ENCODE data around the gene NLGN1.

NLGN1 gene

GRCh38 chr3:173889596-173889995 lies 492.1 kb downstream of the NLGN1 start:
- FAIRE-seq, result no peak
- no peak for DNase-seq (ENCODE audit: insufficient read length, low spot score)

GRCh38 chr3:173890091-173890490 lies 492.5 kb downstream of the NLGN1 start:
- FAIRE-seq, result no peak

GRCh38 chr3:173891272-173892100 lies 493.9 kb downstream of the NLGN1 start:
- DNase-seq (ENCODE audit: insufficient read length, low spot score) (no peak), FAIRE-seq (no peak)

More at GRCh38 chr3:173890091-173890490, 492.5 kb downstream of the NLGN1 start:
- no peak for DNase-seq (ENCODE audit: insufficient read length, low spot score)

GRCh38 chr3:173892547-173892946 lies 495.0 kb downstream of the NLGN1 start:
- no peak for FAIRE-seq
- DNase-seq (ENCODE audit: insufficient read length, low spot score), result no peak

GRCh38 chr3:173893066-173893465 lies 495.5 kb downstream of the NLGN1 start:
- DNase-seq (ENCODE audit: insufficient read length, low spot score), result no peak

DNA sequence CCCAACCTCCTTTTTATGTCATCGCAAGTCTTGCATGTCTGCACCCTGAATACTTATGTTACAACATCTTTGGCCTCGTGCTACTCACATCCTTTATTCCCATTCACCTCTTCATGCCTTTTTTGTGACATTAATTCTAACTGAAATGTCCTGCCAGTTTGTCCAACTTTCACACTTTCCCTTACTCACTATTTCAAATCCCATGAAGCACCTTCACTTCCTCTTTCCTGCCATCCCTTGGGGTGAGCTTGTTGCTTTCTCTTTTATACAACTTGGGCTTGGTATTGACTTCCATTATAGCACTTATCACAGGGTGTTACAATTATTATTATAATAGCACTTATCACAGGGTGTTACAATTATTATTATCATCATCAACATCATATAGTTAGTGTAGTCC lies 496.3 kb downstream of the NLGN1 start:
- DNase-seq (ENCODE audit: insufficient read length, low spot score), result no peak
- FAIRE-seq, result no peak

More at GRCh38 chr3:173893066-173893465, 495.5 kb downstream of the NLGN1 start:
- no peak for FAIRE-seq

GRCh38 chr3:173897631-173898030 lies 500.1 kb downstream of the NLGN1 start:
- no peak for DNase-seq (ENCODE audit: insufficient read length, low spot score)
- no peak for FAIRE-seq

- DNase-seq (ENCODE audit: insufficient read length, low spot score) (no peak), FAIRE-seq (no peak)
These were observed 504.1 kb downstream of the NLGN1 start for GRCh38 chr3:173901649-173902048.

DNA sequence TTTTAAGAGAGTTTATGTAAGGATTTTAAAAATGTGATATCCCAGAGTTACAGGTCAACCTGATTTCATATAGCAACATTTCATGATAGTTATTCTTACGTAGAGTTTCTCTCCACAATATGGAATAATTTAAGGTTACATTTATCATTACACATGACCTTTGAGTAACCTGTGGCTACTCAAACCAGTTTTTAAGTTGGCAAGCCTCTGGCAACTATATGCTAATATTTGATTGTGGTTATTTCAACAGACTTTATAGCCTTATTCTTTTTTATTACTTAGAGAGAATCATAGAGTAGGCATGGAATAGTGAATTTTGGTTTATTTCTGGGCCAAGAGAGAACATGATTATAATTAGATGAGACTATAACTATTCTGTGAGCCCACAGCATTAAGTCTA lies 504.9 kb downstream of the NLGN1 start:
- DNase-seq (ENCODE audit: insufficient read length, low spot score) (no peak), FAIRE-seq (no peak)

DNA sequence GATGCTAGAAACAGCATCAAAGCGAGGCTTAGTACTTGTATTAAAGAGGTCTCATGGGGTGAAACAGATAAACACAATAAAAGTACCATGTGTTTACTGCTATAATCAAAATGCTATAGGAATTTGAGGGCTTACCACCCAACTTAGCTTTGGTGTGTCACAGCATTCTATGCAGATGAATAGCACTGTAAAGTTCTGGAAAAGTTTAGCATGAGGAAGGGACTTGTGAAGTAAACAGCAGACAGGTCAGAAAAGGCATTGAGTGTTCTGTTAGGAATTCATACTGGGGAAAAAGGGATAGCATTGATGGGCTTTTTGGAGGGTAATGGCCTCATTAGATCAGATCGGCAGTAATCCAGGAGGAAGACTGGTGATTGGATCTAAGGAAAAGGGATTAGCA lies 505.3 kb downstream of the NLGN1 start:
- no peak for DNase-seq (ENCODE audit: insufficient read length, low spot score)
- no peak for FAIRE-seq

DNA sequence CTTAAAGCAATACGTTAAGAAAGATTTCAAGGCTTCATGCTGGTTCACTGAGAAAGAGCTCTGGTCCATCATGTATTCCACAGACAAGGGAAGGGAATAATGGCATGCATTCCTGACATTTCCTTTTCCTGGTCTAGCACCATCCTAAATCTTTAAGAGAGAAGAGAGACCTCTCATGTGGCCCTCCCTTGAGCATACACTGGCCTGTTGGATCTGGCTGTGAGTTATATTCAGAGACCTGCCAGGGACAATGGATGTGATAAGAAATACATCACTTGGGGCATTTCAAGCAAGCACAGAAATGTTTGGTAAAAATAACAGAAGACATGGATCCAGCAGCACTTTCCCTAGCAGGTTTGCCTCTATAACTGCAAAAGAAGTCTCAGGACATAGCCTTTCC lies 507.8 kb downstream of the NLGN1 start:
- no peak for DNase-seq (ENCODE audit: insufficient read length, low spot score)

DNA sequence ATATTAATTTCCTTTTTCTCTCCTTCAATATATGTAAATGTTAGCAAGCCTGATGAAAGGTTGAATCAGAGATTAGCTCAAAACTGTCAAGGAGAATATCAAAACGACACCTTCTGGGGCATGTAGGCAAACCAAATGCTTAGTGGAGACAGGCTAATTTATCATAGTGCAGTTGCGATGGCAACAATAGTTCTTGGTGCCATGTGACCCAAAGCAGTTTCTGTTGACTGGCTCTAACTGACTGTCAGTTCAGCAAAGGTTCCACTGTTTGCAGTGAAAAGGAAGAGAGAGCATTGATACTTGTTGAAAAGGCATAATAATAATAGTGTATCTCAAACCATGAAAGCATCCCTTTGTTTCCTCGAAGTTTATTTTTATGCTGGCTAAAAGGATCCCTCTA lies 513.9 kb downstream of the NLGN1 start:
- FAIRE-seq, result no peak

More for the DNA sequence above, 507.8 kb downstream of the NLGN1 start:
- no peak for FAIRE-seq

DNA sequence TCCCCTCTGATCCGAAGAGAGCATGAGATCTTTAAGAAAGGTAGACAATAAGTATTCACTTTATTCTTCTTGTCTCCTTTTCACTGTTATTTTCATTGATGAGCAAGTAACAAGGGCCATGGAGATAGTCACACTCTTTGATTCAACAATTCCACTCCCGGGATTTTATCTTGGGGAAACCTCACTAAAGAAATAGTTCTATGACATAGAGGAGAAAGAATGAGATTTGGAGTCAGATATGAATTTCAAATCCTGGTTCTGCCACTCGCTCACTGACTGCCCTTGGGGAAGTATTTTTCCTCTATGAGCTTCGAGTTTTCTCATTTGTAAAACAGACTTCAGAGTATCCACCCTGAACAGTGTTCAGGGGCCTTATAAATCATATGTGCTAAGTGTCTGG lies 514.6 kb downstream of the NLGN1 start:
- DNase-seq (ENCODE audit: insufficient read length, low spot score) (no peak), FAIRE-seq (no peak)

More for the DNA sequence above, 513.9 kb downstream of the NLGN1 start:
- no peak for DNase-seq (ENCODE audit: insufficient read length, low spot score)

DNA sequence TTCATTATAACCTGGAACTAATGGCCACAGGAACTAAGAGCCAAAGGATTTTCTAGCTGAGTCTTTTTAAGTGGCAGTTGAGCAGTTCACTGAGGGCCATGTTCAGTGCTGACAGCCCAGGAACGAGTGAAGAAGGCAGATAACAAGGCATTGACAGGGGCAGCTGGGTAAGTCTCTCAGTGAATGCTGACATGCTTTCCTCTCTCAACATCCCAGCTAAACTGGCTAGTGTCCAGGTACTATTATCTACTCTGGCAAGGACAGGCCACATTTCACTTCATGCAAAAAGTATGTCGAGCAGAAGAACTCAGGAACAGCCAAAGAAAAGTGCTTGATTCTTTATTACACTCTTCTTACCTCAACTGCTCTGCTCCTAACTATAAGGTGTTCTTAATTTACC lies 515.9 kb downstream of the NLGN1 start:
- DNase-seq (ENCODE audit: insufficient read length, low spot score), result no peak
- FAIRE-seq, result no peak

DNA sequence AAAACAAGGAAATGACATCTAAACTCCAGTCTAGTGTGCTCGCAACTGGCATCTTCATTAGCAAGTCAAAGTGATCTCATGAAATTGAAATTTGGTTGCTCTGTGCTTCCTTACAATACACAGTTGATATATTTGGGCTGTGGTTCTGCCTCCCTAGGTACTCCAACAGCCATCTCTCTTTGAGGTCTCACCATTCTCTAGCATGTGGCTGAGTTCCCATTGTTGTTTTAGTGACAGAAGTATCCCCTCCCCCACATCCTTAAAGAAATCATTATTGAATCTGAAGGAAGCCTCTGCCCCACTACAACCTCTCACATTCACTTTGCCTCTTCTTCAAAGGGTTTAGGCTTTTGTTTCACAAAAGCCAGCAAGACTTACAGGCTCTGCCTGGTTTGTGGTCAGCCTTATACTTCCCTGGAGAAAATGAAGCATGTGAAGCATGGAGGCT lies 516.5 kb downstream of the NLGN1 start:
- DNase-seq (ENCODE audit: insufficient read length, low spot score) (no peak), FAIRE-seq (no peak)

- no peak for FAIRE-seq
- no peak for DNase-seq (ENCODE audit: insufficient read length, low spot score)
These were observed 519.3 kb downstream of the NLGN1 start for GRCh38 chr3:173916799-173917198.

GRCh38 chr3:173920386-173920785 lies 522.8 kb downstream of the NLGN1 start:
- FAIRE-seq (no peak), DNase-seq (ENCODE audit: insufficient read length, low spot score) (no peak)

DNA sequence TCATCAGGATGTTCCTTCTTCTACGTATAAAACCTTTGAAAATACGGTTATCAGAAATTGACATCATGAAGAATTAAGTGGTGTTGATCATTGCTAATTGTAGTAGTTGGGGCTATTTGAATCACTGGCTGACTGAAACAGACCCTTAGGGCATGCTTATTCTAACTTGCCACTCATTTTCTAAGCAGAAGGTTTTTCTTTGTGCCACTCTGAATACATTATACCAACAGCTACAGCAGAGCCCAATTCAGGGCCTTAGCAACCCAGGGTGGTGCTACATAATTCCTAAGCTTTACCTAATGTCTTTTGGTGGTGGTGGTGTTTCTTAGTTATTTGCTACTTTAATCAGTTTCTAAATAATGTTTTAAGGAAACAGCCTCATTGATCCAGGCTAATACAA lies 524.2 kb downstream of the NLGN1 start:
- DNase-seq (ENCODE audit: insufficient read length, low spot score) (no peak), FAIRE-seq (no peak)

GRCh38 chr3:173923204-173923603 lies 525.7 kb downstream of the NLGN1 start:
- FAIRE-seq, result no peak

DNA sequence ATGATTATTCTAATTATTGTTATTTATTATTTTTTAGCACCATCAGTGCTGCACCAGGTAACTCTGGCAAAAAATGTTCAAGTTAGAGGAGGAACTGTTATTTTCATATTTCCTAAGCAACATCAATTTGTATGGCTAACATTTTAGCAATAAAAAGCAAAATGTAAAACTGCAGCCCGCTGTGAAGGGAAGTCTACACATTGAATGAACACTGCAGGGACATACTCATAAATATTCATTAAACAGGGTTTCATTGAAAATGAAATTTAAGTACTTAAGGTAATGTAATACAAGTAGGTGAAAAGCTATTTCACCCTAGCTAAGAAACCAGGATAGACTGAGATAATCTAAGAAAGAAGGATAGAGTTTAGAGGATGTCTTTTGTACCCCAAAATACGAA lies 532.7 kb downstream of the NLGN1 start:
- FAIRE-seq, result no peak
- DNase-seq (ENCODE audit: insufficient read length, low spot score), result no peak

More at GRCh38 chr3:173923204-173923603, 525.7 kb downstream of the NLGN1 start:
- no peak for DNase-seq (ENCODE audit: insufficient read length, low spot score)

DNA sequence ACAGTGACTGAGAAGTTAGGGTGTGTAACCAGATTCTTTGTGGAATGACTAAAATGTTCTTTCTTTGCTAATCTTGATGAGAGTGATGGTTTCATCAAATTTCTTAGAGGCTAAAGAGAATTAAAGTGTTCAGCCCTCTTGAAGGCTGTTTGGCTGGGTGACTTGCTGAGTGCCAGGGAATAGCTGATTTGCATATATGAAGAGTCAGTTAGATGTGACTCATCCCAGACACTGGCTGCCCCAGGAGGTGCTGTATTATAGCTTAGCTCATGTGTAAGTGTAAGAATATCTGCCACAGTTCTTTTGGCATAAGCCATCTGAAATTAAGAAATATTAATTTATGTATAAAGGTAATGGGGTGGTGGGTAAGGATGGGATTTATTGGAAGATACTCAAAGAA lies 535.1 kb downstream of the NLGN1 start:
- DNase-seq (ENCODE audit: insufficient read length, low spot score) (no peak), FAIRE-seq (no peak)

- FAIRE-seq (no peak), DNase-seq (ENCODE audit: insufficient read length, low spot score) (no peak)
These were observed 535.6 kb downstream of the NLGN1 start for GRCh38 chr3:173933113-173933512.

DNA sequence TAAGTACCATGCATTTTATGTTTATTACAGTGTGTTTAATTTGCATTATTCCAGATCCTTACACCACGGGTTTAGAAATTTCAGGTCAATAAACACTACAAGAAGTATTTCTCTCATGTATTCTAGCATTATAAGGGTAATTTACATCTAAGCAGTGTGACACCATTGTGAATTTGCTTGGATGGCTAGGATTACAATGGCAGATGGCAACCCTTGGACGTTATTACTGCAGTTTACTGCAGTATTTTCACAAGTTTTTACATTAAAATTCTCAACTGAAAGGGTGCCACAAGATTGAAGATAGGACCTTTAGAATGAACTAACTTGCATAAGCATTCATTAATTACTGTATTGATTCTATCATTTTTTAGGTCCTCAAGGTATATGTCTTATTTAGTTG lies 538.8 kb downstream of the NLGN1 start:
- FAIRE-seq, result no peak
- DNase-seq (ENCODE audit: insufficient read length, low spot score), result no peak
